C4-2B (cell line): ENCODE data around the gene LEMD1.

Source experiments
- CTCF ChIP-seq: fragments of 450-650 bp; conservative IDR thresholded peaks from 2 replicates; pipeline ENCODE4 v1.5.1; 2017; ENCODE audit warnings: mild to moderate bottlenecking
- ZFX ChIP-seq: fragments of 450-650 bp; IDR thresholded peaks from 2 replicates; pipeline ENCODE4 v1.6.1; 2017

GRCh38 chr1:205421798-205422197, at the start of gene LEMD1:
- no peak for TF ChIP-seq CTCF
- TF ChIP-seq ZFX: no peak
